Measurements from ENCODE around the gene TBX4. TPM values are rescaled to one million over a fixed set of nuclear protein-coding genes. Genes with fewer than 3 reads are reported as not detected.

The TBX4 gene
- total RNA-seq, 4 donors from 2014 or later: 0.54 TPM; not detected in 3

- Histone ChIP-seq H3K4me3 (replicated peaks in 1 of 3) (no peak overlapping the region), H3K4me1 (no peaks in the 10 kb centered on the region), H3K27me3 (no peaks in the 10 kb centered on the region), H3K36me3 (no peaks in the 10 kb centered on the region), H3K27ac (no peak overlapping the region), H3K9me3 (no peaks in the 10 kb centered on the region)
- no peak for TF ChIP-seq CTCF (IDR thresholded peaks at IDR 0.05)
- no peak for TF ChIP-seq POLR2A (IDR thresholded peaks at IDR 0.05)
- no peak for DNase-seq
- WGBS, 2 donors: 85 to 93% methylated on average over 8 to 9 of the region's 9 CpGs
- intact Hi-C loops (cut with DNase I): no loop called here
Observed at GRCh38 chr17:61478026-61478789, 26.0 kb downstream of the TBX4 start.

GRCh38 chr17:61478790-61479492 lies 26.7 kb downstream of the TBX4 start:
- no peak for TF ChIP-seq POLR2A (IDR thresholded peaks at IDR 0.05)
- TF ChIP-seq CTCF (IDR thresholded peaks at IDR 0.05): no peak
- Histone ChIP-seq H3K27ac (no peak overlapping the region), H3K4me1 (no peaks in the 10 kb centered on the region), H3K4me3 (replicated peaks in 1 of 3) (no peak overlapping the region), H3K27me3 (no peaks in the 10 kb centered on the region), H3K36me3 (no peaks in the 10 kb centered on the region), H3K9me3 (no peaks in the 10 kb centered on the region)
- DNase-seq: no peak
- intact Hi-C loops (cut with DNase I): no loop called here
- WGBS, 2 donors: 83 to 86% methylated on average over 13 to 14 of the region's 14 CpGs

- Histone ChIP-seq H3K27ac (no peak overlapping the region), H3K4me1 (no peaks in the 10 kb centered on the region), H3K27me3 (no peaks in the 10 kb centered on the region), H3K4me3 (replicated peaks in 1 of 3) (no peak overlapping the region), H3K9me3 (no peaks in the 10 kb centered on the region), H3K36me3 (no peaks in the 10 kb centered on the region)
- DNase-seq: no peak
- WGBS, 2 donors: 82 to 86% methylated on average over 15 to 25 of the region's 25 CpGs
- intact Hi-C loops (cut with DNase I): no loop called here
- no peak for TF ChIP-seq CTCF (IDR thresholded peaks at IDR 0.05)
- no peak for TF ChIP-seq POLR2A (IDR thresholded peaks at IDR 0.05)
Observed at GRCh38 chr17:61479493-61480413, 27.5 kb downstream of the TBX4 start.

GRCh38 chr17:61480414-61480807 lies 28.2 kb downstream of the TBX4 start:
- intact Hi-C loops (cut with DNase I): no loop called here
- H3K27ac ChIP-seq: no peak overlapping the region
- no peaks in the 10 kb centered on the region for H3K4me1 ChIP-seq
- no peak for DNase-seq
- TF ChIP-seq CTCF (IDR thresholded peaks at IDR 0.05): no peak
- TF ChIP-seq POLR2A (IDR thresholded peaks at IDR 0.05): no peak
- H3K9me3 ChIP-seq: no peaks in the 10 kb centered on the region
- no peaks in the 10 kb centered on the region for H3K27me3 ChIP-seq
- H3K4me3 ChIP-seq (replicated peaks in 1 of 3): no peak overlapping the region
- no peaks in the 10 kb centered on the region for H3K36me3 ChIP-seq
- WGBS, 2 donors: 61 to 71% methylated on average over 3 to 5 of the region's 5 CpGs

Data from thyroid gland (tissue), 4 donors.